Ramos (cell line): Measurements from ENCODE around the gene HERC2.
"Not testable (repeated sequence)": the region's sequence is repeated elsewhere in the genome, so short reads cannot be mapped to it uniquely, and the experiment has no call there.

ENCODE experiments used
- in situ Hi-C: fragments of 300-500 bp; cut with MboI; formaldehyde crosslinking; loops from one replicate; pipeline ENCODE4 v1.14.3; 2022; ENCODE audit warnings: low sequenced_read_pairs; ENCODE audit not compliant: unreplicated experiment

HERC2 gene

DNA sequence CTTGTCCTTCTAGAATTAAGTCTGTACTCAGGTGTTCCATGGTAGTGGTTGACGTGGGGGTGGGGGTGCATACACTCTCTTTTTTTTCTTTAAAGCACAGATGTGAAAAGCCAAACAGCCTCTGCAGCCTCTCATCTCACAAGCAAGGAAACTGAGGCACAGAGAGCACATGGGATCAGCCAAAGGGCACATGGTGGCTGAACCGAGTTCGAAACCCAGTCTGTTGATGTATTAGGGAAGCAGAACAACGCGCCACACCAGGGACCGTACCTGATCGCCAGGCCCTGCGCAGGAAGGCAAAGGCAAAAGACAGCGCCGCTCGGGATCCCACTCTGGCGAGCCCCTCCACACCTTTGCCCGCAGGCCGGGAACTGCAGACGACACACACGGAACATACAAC, 47.3 kb downstream of the HERC2 start:
- in situ Hi-C loops, result no loop called here

DNA sequence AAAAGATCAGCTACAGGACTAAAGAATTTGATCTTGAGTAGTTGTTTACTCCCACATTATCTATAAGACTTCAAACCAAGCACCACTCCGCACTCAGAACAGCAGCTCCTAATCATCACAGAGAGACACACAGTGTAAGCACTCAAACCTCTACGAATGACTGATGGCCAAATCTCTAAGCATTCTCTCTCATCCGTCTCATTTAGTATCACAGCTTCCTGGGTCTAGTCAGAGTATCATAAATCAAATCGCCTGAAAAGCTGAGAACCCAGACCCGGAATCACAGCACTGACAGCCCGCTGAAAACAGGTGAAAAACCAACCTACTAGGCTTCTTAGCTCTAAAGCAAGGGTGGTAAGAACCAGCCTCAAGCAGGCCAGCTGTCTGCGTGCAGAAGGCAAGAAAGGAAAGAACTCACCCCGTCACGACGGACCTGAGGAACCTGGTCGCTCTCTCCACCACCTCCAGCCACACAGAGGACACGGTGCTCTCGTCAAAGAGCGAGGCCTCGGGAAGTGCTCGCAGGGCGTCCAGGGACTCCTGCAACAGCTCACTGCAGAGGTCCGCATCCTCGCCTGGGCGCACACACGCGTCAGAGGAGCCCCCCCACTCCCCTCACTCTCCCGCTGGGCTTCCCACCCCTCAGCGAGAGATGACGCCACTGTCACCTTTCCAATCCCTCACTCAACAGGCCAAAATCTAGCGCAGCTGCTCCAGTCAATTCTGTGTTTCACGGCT, 47.9 kb downstream of the HERC2 start:
- in situ Hi-C loops, result no loop called here

DNA sequence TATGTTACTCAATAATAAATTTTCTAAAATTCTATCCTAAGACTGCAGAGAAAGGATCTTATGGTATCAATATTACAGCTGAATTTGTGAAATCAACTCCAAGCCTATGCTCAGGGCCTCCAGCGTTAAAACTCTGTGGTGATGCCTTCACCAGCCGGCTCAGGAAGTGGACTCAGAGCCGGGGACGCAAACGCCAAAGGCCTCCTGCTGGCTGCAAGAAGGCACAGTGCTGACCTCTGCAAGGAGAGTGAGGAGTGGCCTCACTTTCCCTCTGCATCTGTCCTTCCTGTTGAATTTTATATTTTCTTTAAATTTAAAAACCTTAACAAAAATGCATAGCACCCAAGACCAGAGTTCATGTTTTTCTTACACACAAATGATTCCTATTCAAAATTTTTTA, 48.5 kb downstream of the HERC2 start:
- in situ Hi-C loops, result no loop called here

DNA sequence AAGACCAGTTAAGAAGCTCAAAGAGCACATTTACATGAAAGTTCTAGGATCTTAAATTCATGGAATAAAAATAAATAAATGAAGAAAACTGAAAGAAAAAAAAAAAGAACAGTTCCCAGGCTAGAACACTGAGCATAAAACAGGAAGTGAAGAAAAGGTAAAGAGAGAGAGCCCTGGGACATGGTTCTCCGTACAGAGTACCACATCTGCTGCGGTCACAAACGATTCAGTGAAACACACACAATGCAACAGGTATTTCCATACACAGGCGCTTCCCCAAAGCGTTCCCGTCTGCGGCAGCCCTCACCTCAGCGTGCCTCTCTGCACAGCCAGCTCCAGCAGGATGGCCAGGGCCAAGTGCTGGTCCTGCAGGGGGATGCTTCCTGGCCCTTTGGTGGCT, 49.4 kb downstream of the HERC2 start:
- in situ Hi-C loops, result no loop called here

DNA sequence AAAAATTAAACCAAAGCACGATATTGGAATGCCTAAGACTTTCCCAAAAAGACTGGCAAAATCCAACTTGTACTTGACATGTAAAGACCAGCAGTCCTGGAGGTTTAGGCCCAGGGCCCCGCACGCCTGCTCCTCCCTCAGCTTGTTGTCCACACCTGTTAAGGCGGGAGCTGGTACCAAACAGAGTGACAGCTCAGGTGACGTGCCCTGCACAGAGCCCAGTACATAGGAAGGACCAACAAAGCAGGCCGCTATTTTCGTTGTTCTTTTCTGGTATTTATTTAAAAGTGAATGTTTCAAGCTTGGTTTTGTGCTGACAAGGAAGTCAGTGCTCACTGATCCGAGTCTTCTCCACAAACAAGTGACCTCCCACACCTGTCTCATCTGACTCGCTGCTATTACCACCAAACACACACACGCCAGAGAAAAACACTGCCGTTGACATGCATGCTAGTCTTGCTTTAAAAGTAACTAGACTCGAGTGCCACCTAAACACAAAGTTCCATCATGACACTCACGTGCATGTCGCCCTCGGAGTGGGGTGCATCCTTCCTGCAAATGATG, 50.2 kb downstream of the HERC2 start:
- in situ Hi-C loops, result no loop called here

DNA sequence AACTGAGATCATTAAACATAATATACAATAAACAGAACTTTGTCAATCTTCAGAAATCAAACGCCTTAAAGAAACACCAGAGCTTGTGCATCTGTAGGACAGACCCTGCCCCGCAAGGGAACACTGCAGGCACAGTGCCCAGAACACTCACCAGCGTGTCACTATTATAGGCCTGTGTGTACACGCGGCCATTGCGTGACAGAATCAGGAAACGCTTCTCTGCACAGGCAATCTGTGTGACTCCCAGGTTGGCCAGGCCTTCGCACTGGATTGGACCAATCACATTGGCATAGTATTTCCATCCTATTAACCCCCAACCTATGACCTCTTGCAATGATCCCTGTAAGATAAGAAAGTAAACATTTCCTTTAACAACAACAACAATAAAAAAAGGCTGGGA, 52.9 kb downstream of the HERC2 start:
- in situ Hi-C loops, result no loop called here

DNA sequence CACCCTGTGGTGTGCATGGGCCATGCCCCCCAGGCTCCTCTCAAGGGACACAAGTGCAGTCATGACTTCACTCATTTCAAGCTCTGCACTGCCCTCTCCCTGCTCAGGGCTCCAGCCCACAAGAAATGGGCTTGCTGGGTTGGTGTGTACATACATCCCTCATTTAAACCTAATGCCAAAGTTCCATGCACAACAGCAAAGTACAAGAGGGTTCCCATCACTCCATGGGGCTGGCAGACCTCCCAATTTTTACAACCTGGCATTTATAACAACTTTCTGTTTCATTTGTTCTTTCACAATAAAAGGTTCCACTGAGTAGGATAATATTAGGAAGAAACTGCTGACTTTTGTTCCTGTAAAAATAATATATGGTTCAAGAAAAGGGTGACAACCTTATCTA, 54.3 kb downstream of the HERC2 start:
- in situ Hi-C loops, result no loop called here

DNA sequence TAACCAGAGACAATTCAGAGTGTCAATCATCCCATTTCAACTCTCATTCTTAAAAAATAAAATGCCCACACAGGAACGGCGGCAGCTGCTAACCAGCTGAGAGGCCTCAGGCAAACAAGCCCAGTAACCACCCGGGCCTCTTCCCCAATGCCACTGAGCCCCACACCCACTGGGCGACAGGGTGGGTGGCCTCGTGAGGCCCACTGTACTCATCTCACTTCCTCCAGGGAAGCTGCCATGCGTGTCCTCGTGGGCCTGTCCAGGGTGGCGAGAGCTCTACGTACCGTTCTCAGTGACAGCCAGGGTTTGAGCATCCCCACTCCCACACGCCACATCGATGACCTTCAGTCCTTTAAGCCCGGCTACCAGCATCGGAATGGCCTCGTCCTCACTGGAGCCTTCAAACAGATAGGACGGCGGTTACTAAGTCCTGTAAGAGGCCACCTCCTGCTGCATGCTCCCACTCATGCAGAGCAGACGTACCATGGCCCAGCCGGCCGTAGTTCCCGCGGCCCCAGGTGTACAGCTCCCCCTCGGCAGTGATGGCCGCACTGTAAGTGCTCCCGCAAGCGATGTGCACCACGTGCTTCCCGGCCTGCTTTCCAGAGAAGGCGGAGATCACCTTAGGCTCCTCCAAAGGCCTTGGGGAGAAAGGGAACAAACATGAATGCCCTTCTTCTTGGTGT, 56.5 kb downstream of the HERC2 start:
- in situ Hi-C loops, result no loop called here

DNA sequence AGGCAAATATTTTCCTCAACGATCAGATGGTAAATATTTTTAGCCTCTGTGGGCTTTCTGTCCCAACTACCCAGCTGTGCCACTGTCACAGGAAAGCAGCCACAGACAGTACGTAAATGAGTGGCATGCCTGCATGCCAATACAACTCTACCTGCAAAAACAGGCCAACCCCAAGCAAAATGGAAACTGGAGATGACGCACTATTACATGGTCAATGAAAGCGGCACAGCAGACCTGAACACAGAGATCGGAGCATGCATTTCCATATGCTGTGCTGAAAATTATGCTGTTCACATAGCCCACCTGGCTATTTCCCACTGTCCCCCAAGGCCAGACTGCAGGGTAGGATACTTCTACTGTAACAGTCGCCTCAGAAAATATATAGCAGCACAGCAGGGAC, 57.8 kb downstream of the HERC2 start:
- in situ Hi-C loops, result no loop called here

DNA sequence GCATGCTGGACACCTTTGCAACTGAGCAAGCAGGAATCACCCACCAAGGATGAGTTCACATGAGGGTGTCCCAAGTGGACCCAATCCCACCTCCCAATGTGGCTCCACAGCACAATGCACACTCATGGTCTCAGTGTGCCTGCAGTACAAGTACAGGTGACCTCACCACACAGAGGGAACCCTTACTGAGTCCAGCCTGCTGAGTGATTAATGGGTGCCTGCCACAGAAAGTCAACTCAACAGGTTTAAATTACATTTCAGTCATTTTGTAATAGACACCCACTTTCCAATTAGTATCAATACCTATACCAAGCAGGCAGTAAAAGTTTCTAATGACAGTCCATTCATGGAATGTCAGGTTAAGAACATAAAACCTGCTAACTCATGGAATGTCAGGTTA, 59.5 kb downstream of the HERC2 start:
- in situ Hi-C loops, result no loop called here

DNA sequence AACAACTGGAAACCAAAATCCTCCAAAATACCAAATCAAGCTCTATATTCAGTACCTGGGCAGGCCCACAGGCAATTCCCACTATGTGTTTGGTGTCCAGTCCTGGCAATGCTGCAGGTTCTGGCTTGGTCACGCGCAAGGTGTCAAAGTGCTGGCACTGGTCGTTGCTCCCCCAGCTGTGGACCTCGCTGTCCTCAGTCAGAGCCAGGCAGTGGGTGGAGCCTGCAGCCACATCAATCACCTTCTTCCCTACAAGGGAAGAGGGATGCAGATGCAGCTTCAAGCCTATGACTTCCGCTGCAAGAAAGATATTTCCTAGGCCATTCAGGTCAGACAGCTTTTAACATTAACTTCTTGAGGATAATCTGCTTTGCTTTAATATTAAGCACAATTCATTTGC, 61.3 kb downstream of the HERC2 start:
- in situ Hi-C loops, result no loop called here

DNA sequence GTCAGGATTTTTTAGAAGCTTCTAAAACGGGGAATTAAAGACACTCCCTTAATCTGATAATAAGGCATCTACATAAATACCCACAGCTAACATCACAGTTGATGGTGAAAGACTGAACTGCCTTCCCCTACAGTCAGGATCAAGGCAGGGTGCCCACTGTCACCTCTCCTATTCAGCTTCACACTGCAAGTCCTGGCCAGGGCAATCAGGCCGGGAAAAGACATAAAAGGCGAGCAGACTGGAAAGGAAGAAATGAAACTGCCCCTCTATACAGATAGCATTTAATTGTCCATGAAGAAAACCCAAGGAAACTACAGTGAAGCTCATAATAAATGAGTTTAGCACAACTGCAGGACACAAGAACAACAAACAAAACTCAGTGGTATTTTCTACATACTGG, 61.7 kb downstream of the HERC2 start:
- in situ Hi-C loops, result no loop called here

DNA sequence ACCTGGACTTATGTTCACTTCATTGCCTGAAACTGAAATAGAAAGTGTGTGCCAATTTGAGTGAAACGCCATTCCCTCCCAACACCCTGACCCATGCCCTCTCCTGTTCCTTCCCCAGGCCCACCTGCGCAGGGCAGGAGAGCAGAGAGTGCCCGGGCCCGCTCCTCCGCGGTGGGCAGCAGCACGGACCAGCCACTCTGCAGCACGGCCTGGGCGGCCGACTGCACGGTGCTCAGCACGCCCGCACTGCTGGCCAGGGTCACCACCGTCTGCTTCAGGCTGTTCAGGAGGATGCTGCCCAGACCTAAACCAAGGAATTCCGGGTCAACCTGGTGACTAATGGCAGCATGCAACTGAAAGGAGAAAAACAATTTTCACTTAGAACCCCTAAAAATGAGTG, 66.0 kb downstream of the HERC2 start:
- in situ Hi-C loops, result no loop called here

DNA sequence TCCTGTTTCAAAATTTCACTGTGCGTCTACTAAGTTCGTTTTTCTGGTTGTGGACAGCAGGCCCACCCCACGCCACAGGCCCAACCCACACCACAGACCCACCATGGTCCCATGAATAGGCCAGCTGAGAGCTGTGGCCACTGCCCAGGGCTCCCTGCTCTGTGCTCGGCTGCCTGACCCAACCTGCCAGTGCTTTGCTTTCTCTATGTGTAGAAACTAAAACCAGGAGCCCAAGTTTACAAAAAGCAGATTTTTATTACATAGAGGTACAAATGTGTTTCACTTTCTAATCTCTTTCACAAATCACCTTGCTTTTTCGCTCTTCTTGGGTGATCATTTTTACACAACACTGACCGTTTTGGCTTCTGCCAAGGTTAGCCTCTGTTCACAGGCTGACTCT, 69.1 kb downstream of the HERC2 start:
- in situ Hi-C loops, result no loop called here

DNA sequence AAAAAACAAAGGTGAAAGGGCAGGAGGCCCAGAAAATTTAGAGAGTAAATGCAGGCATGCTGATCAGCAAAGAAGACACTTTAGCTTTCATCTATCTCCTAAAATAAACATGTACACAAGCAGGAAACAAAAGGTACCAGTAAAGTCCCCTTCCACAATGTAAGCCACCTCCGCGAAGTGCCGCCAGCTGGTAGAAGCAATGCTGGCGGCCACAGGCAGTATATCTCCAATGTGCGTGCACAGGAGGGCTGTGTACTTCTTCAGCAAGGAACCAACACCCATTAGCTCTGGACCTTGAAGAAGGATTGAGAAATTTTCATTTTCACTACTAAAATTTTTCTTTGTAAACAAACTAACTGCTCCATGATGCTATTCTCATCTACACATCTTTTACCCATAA, 75.4 kb downstream of the HERC2 start:
- in situ Hi-C loops, result no loop called here

DNA sequence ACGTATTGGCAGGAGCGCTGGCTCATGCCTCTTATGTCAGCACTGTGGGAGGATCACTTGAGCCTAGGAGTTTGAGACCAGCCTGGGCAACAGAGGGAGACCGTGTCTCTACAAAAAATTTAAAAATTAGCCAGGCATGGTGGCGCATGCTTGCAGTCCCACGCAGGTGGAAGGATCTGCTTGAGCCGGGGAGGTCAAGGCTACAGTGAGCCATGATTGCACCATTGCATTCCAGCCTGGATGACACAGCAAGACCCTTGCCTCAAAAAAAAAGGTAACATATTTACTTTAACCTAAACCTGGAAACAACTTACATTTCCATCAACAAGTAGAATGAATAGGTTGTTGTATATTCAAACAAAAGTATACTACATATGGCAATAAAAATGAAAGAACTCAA, 78.1 kb downstream of the HERC2 start:
- in situ Hi-C loops, result no loop called here

DNA sequence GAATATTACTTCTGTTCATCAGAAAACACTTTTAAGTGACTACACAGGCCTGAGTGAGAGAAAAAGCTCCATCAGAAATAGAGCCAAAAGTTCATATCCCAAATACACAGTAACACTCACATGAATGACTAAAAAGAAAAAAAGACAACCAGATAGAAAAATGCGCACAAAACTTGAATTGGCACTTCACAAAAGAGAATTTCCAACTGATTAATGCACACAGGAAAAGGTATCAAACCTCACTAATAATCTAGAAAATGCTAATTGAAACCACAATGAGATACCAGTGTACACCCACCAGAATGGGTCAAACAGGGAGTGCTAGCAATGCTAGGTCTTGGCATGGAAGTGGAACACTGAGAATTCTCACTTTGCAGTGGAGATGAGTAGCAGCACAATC, 78.6 kb downstream of the HERC2 start:
- in situ Hi-C loops, result no loop called here

DNA sequence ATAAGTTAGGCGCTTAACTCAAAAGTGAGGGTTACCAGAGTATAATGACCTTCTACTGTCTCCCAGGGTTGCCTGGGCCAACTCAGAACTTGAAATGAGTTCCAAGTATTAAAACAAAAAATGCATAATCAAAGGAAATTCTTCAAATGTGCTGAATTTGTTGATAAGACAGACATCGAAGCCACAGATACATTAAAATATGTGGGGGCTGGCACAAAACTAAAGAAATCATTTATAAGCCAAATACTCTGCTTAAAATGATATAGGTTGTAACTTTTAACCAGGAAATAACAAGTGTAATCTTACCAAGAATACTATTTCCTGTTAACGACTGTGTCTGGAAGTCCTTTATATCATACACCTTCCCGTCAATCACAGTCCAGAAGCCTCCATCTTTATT, 83.7 kb downstream of the HERC2 start:
- in situ Hi-C loops, result not testable (repeated sequence)

DNA sequence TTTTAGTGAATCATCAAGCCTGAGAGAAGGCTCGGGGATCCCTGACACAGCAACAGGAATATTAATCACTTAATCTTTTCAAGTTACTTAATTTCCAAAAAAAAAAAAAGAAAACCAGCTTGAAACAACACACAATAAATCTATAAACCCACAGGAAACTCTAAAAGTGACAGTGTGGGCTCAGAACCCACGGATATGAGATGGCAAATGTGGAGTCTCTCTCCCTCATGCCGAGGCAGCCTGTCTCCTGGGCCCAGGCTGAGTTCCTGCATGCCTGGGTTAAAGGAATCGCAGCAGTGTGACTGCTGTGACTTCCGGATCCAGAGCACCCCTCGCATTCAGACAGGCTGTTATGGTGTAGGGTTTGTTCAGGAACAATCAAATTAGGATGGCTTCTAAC, 90.2 kb downstream of the HERC2 start:
- in situ Hi-C loops, result not testable (repeated sequence)

DNA sequence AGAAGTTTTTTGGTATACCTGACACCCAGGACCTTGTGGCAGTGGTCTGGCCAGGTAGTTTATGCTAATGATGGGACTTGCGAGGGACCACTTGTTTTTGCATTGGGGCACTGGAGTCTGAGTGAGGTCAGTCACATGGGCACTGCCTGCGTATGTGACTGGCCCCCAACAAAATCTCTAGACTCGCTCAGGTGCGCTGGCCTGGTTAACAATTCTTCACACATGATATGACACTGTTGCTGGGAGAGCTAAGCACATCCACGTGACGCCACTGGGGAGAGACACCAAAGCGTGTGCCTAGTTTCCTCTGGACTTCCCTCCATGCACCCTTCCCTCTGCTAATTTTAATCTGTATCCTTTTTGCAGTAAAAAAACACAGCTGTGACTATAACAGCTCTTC, 90.6 kb downstream of the HERC2 start:
- in situ Hi-C loops, result not testable (repeated sequence)

DNA sequence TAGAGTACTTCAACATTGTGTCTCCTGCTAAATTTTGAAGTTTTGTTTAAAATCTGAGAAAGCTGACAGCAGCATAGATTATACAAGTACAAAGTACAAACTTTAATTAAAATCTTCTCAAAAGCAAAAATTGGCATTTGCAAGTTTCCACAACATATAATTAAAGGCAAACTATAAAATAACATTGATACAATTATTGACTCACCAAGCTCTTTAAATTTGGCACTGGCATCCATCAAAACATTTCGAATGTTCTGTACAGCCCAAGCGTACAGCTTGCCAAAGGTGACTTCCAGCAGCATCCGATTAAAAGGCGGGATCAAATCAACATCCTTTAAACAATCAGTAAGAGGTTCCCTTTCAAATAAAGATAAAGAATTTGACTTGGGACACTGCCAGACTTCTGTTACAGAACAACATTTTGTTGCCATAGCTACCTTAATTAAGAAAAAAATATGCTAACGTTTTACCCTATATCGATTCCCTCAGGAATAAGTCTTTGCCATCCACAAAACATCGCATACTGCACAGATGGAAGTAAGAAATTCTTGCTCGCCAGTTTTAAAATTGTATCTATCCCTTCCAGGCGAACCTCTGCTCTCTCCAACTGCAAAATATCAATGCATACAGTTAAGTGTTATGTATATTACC, 92.9 kb downstream of the HERC2 start:
- in situ Hi-C loops, result not testable (repeated sequence)
